Measurements from ENCODE around the gene SLC2A11.

Gene SLC2A11

DNA sequence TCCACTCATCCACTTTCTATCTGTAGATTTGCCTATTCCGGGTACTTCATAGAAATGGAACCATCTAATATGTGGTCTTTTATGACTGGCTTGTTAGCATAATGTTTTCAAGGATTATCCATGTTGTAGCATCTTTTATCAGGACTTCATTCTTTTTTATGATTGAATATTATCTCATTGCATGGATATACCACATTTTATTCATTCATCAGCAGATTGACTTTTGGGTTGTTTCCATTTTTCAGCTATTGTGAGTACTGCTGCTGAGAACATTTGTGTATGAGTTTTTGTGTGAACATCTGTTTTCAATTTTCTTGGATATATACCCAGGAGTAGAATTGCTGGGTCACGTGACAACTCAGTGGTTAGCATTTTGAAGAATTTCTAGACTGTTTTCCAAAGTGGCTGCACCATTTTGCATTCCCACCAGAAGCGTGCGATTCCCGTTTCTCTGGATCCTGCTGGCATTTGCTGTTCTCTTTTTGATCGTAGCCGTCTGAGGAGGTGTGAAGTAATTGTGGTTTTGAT lies 27.8 kb upstream of the SLC2A11 start:
- no peak overlapping the region for H3K4me3 ChIP-seq (ENCODE audit: low read length in 2 of 2)
- H3K36me3 ChIP-seq (replicated peaks in 1 of 2; ENCODE audit: control insufficient read depth in 2 of 2, insufficient read depth in 2 of 2, low read length in 2 of 2), result peaks cover 65 to 94% of the 10 kb centered on the region in 2 donors

GRCh38 chr22:23831261-23831660 lies 26.4 kb upstream of the SLC2A11 start:
- H3K4me2 ChIP-seq (ENCODE audit: insufficient read depth, low read length, poor library complexity, severe bottlenecking), result no peak overlapping the region
- H3K4me1 ChIP-seq (ENCODE audit: control insufficient read depth in 2 of 2, insufficient read depth in 1 of 2, low read depth in 1 of 2, low read length in 2 of 2), result no peaks in the 10 kb centered on the region
- WGBS, 2 donors (ENCODE audit: extremely low coverage in 2 of 2, insufficient read length in 2 of 2, insufficient replicate concordance in 1 of 2), result no CpG with 5 or more reads among the region's 8 CpGs

More for the DNA sequence above, 27.8 kb upstream of the SLC2A11 start:
- Histone ChIP-seq H2BK15ac (ENCODE audit: low read length) (no peak overlapping the region), H3K4me1 (ENCODE audit: control insufficient read depth in 2 of 2, insufficient read depth in 1 of 2, low read depth in 1 of 2, low read length in 2 of 2) (peaks cover 0 to 3% of the 10 kb centered on the region in 2 donors), H3K79me1 (ENCODE audit: low read depth, low read length) (peaks cover 11% of the 10 kb centered on the region), H2BK12ac (ENCODE audit: low read length) (no peak overlapping the region), H4K8ac (ENCODE audit: low read depth, low read length) (no peak overlapping the region), H3K14ac (ENCODE audit: low read length) (no peak overlapping the region), H4K91ac (ENCODE audit: low read depth, low read length, poor library complexity) (no peak overlapping the region), H2AFZ (ENCODE audit: low read length) (no peak overlapping the region), H3K4ac (ENCODE audit: low read length) (no peak overlapping the region), H3K27me3 (ENCODE audit: control insufficient read depth in 3 of 3, insufficient read depth in 3 of 3, low read depth in 1 of 3, low read length in 3 of 3) (no peaks in the 10 kb centered on the region), H3K4me2 (ENCODE audit: insufficient read depth, low read length, poor library complexity, severe bottlenecking) (no peak overlapping the region), H3K9me3 (replicated peaks in 1 of 2; ENCODE audit: control insufficient read depth in 2 of 2, insufficient read depth in 1 of 2, low read depth in 1 of 2, low read length in 2 of 2) (peaks cover 0 to 2% of the 10 kb centered on the region in 2 donors), H3K23ac (ENCODE audit: low read depth, low read length, poor library complexity) (no peak overlapping the region), H3K18ac (ENCODE audit: low read length) (no peak overlapping the region), H2AK5ac (ENCODE audit: low read depth, low read length) (no peak overlapping the region), H3K27ac (replicated peaks; ENCODE audit: low read length) (no peak overlapping the region), H2BK5ac (ENCODE audit: low read length) (no peak overlapping the region), H2BK120ac (ENCODE audit: low read depth, low read length) (no peak overlapping the region), H3K9ac (ENCODE audit: low read depth, low read length, poor library complexity) (no peak overlapping the region)
- DNase-seq (ENCODE audit: low spot score), result no peak
- WGBS, 2 donors (ENCODE audit: extremely low coverage in 2 of 2, insufficient read length in 2 of 2, insufficient replicate concordance in 1 of 2), result no CpG with 5 or more reads among the region's 7 CpGs

GRCh38 chr22:23831781-23832180 lies 25.9 kb upstream of the SLC2A11 start:
- Histone ChIP-seq H3K14ac (ENCODE audit: low read length) (no peak overlapping the region), H3K4ac (ENCODE audit: low read length) (no peak overlapping the region), H3K27me3 (ENCODE audit: control insufficient read depth in 3 of 3, insufficient read depth in 3 of 3, low read depth in 1 of 3, low read length in 3 of 3) (no peaks in the 10 kb centered on the region), H2AFZ (ENCODE audit: low read length) (no peak overlapping the region), H3K9ac (ENCODE audit: low read depth, low read length, poor library complexity) (peak overlapping the region; percentile 72), H2BK15ac (ENCODE audit: low read length) (no peak overlapping the region), H3K4me2 (ENCODE audit: insufficient read depth, low read length, poor library complexity, severe bottlenecking) (no peak overlapping the region), H3K79me1 (ENCODE audit: low read depth, low read length) (peaks cover 8% of the 10 kb centered on the region), H2AK5ac (ENCODE audit: low read depth, low read length) (no peak overlapping the region), H3K4me3 (ENCODE audit: low read length in 2 of 2) (peak overlapping the region in 1 of 2 donors; percentile 39), H3K18ac (ENCODE audit: low read length) (no peak overlapping the region), H4K8ac (ENCODE audit: low read depth, low read length) (no peak overlapping the region), H3K36me3 (replicated peaks in 1 of 2; ENCODE audit: control insufficient read depth in 2 of 2, insufficient read depth in 2 of 2, low read length in 2 of 2) (peaks cover 60 to 93% of the 10 kb centered on the region in 2 donors), H2BK120ac (ENCODE audit: low read depth, low read length) (no peak overlapping the region), H2BK5ac (ENCODE audit: low read length) (peak overlapping the region; percentile 48), H3K27ac (replicated peaks; ENCODE audit: low read length) (no peak overlapping the region), H4K91ac (ENCODE audit: low read depth, low read length, poor library complexity) (no peak overlapping the region), H3K4me1 (ENCODE audit: control insufficient read depth in 2 of 2, insufficient read depth in 1 of 2, low read depth in 1 of 2, low read length in 2 of 2) (no peaks in the 10 kb centered on the region), H2BK12ac (ENCODE audit: low read length) (no peak overlapping the region), H3K23ac (ENCODE audit: low read depth, low read length, poor library complexity) (peak overlapping the region; percentile 87), H3K9me3 (replicated peaks in 1 of 2; ENCODE audit: control insufficient read depth in 2 of 2, insufficient read depth in 1 of 2, low read depth in 1 of 2, low read length in 2 of 2) (peaks cover 0 to 2% of the 10 kb centered on the region in 2 donors)
- no CpG with 5 or more reads among the region's 10 CpGs for WGBS, 2 donors (ENCODE audit: extremely low coverage in 2 of 2, insufficient read length in 2 of 2, insufficient replicate concordance in 1 of 2)
- DNase-seq (ENCODE audit: low spot score), result no peak

More at GRCh38 chr22:23831261-23831660, 26.4 kb upstream of the SLC2A11 start:
- Histone ChIP-seq H3K79me1 (ENCODE audit: low read depth, low read length) (peaks cover 9% of the 10 kb centered on the region), H2BK120ac (ENCODE audit: low read depth, low read length) (no peak overlapping the region), H3K9ac (ENCODE audit: low read depth, low read length, poor library complexity) (no peak overlapping the region), H3K23ac (ENCODE audit: low read depth, low read length, poor library complexity) (no peak overlapping the region), H3K27me3 (ENCODE audit: control insufficient read depth in 3 of 3, insufficient read depth in 3 of 3, low read depth in 1 of 3, low read length in 3 of 3) (no peaks in the 10 kb centered on the region), H4K8ac (ENCODE audit: low read depth, low read length) (no peak overlapping the region), H3K4me3 (ENCODE audit: low read length in 2 of 2) (no peak overlapping the region), H3K36me3 (replicated peaks in 1 of 2; ENCODE audit: control insufficient read depth in 2 of 2, insufficient read depth in 2 of 2, low read length in 2 of 2) (peaks cover 65 to 94% of the 10 kb centered on the region in 2 donors), H3K18ac (ENCODE audit: low read length) (no peak overlapping the region), H2BK15ac (ENCODE audit: low read length) (no peak overlapping the region), H3K27ac (replicated peaks; ENCODE audit: low read length) (no peak overlapping the region), H3K9me3 (replicated peaks in 1 of 2; ENCODE audit: control insufficient read depth in 2 of 2, insufficient read depth in 1 of 2, low read depth in 1 of 2, low read length in 2 of 2) (peaks cover 0 to 2% of the 10 kb centered on the region in 2 donors), H2AK5ac (ENCODE audit: low read depth, low read length) (no peak overlapping the region), H4K91ac (ENCODE audit: low read depth, low read length, poor library complexity) (no peak overlapping the region), H2BK5ac (ENCODE audit: low read length) (no peak overlapping the region), H2AFZ (ENCODE audit: low read length) (no peak overlapping the region), H3K4ac (ENCODE audit: low read length) (no peak overlapping the region), H2BK12ac (ENCODE audit: low read length) (no peak overlapping the region), H3K14ac (ENCODE audit: low read length) (no peak overlapping the region)
- DNase-seq (ENCODE audit: low spot score), result no peak

GRCh38 chr22:23832226-23833016 lies 25.3 kb upstream of the SLC2A11 start:
- H2BK12ac ChIP-seq (ENCODE audit: low read length), result no peak overlapping the region
- H2BK120ac ChIP-seq (ENCODE audit: low read depth, low read length), result no peak overlapping the region
- no peak overlapping the region for H3K4ac ChIP-seq (ENCODE audit: low read length)
- WGBS, 2 donors (ENCODE audit: extremely low coverage in 2 of 2, insufficient read length in 2 of 2, insufficient replicate concordance in 1 of 2), result no CpG with 5 or more reads among the region's 11 CpGs
- peak overlapping the region; percentile 48 for H2BK5ac ChIP-seq (ENCODE audit: low read length)
- peak overlapping the region; percentile 73 for H3K14ac ChIP-seq (ENCODE audit: low read length)
- H3K9me3 ChIP-seq (replicated peaks in 1 of 2; ENCODE audit: control insufficient read depth in 2 of 2, insufficient read depth in 1 of 2, low read depth in 1 of 2, low read length in 2 of 2), result peaks cover 0 to 2% of the 10 kb centered on the region in 2 donors
- H3K27me3 ChIP-seq (ENCODE audit: control insufficient read depth in 3 of 3, insufficient read depth in 3 of 3, low read depth in 1 of 3, low read length in 3 of 3), result no peaks in the 10 kb centered on the region
- no peaks in the 10 kb centered on the region for H3K4me1 ChIP-seq (ENCODE audit: control insufficient read depth in 2 of 2, insufficient read depth in 1 of 2, low read depth in 1 of 2, low read length in 2 of 2)
- H4K91ac ChIP-seq (ENCODE audit: low read depth, low read length, poor library complexity), result no peak overlapping the region
- DNase-seq (ENCODE audit: low spot score), result no peak
- peaks cover 55 to 87% of the 10 kb centered on the region in 2 donors for H3K36me3 ChIP-seq (replicated peaks in 1 of 2; ENCODE audit: control insufficient read depth in 2 of 2, insufficient read depth in 2 of 2, low read length in 2 of 2)
- H3K18ac ChIP-seq (ENCODE audit: low read length), result no peak overlapping the region
- no peak overlapping the region for H3K27ac ChIP-seq (replicated peaks; ENCODE audit: low read length)
- no peak overlapping the region for H3K4me2 ChIP-seq (ENCODE audit: insufficient read depth, low read length, poor library complexity, severe bottlenecking)
- no peak overlapping the region for H4K8ac ChIP-seq (ENCODE audit: low read depth, low read length)
- H3K23ac ChIP-seq (ENCODE audit: low read depth, low read length, poor library complexity), result peak overlapping the region; percentile 10
- H3K9ac ChIP-seq (ENCODE audit: low read depth, low read length, poor library complexity), result peak overlapping the region; percentile 12
- H2AFZ ChIP-seq (ENCODE audit: low read length), result no peak overlapping the region
- H2BK15ac ChIP-seq (ENCODE audit: low read length), result no peak overlapping the region
- peaks cover 6% of the 10 kb centered on the region for H3K79me1 ChIP-seq (ENCODE audit: low read depth, low read length)
- no peak overlapping the region for H3K4me3 ChIP-seq (ENCODE audit: low read length in 2 of 2)
- no peak overlapping the region for H2AK5ac ChIP-seq (ENCODE audit: low read depth, low read length)

All from neuronal stem cell (in vitro differentiated cells).